ENCODE measurements around the gene ZNF385D.

Gene ZNF385D

DNA sequence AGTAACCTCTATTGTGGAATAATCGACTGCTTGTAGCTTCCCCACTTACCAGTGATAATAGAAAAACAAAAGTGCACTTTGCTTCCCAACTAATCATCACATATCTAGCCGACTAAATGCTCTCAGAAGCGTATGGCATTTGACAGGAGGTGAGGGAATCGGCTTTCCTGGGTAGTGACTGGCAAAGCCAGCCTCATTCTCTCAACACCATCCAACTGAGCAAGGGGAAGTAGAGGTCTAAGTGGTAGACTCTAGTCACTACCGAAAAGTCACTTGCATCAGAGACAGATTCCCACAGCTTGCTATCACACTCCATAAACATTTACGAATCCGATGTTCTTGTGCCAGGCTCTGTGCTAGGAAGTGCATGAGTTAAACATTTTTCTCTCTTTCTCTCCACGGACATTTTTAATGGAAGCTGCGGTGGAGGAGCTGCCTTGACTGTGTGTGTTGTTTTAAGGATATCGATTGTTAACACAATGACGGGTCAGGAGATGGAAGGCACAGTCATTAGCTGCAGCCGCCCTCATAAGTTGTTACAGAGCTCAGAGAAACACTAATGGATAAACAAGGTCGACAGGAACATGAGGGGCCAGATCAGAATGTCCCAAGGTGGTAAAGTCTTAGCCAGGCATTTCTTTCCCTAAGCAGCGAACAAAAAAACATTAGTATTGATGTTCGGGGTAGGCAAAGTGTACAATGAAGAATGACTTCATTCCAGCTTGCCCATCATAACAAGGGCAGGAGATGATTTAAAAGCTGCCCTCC is 11.9 kb downstream of the ZNF385D start:
- Histone ChIP-seq H3K4me3 (no peak overlapping the region), H3K9me3 (no peaks in the 10 kb centered on the region), H3K4me1 (no peaks in the 10 kb centered on the region), H3K36me3 (replicated peaks) (no peaks in the 10 kb centered on the region), H3K27me3 (ENCODE audit: low read depth) (no peaks in the 10 kb centered on the region)
- in situ Hi-C loops (cut with MboI; ENCODE audit: low sequenced_read_pairs), result no loop called here
- DNase-seq (ENCODE audit: low spot score in 2 of 2), result no peak

GRCh38 chr3:21738283-21738682 is 12.7 kb downstream of the ZNF385D start:
- no peaks in the 10 kb centered on the region for H3K27me3 ChIP-seq (ENCODE audit: low read depth)
- no peak for DNase-seq (ENCODE audit: low spot score in 2 of 2)
- no peaks in the 10 kb centered on the region for H3K9me3 ChIP-seq
- in situ Hi-C loops (cut with MboI; ENCODE audit: low sequenced_read_pairs), result no loop called here
- no peaks in the 10 kb centered on the region for H3K36me3 ChIP-seq (replicated peaks)
- H3K4me3 ChIP-seq, result no peak overlapping the region
- H3K4me1 ChIP-seq, result no peaks in the 10 kb centered on the region

DNA sequence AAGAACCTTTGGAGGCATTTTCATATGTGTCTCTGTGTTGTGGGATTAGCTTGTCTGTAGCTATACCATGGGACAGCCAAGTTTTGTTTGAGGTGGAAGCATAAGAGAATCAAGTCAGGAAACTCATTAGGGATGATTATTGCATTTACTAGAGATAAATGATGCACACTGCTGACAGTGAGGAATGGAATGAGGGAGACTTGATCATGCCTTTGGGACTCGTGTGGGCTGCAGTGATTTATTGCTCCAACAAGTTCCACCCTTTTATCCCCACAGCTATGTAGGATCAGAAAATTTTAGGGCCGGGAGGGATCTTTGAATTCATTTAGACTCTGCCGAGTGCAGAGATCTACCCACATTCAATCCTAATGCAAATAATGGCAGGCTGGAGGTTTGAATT is 16.3 kb downstream of the ZNF385D start:
- Histone ChIP-seq H3K4me3 (no peak overlapping the region), H3K27me3 (ENCODE audit: low read depth) (no peaks in the 10 kb centered on the region), H3K4me1 (no peaks in the 10 kb centered on the region), H3K36me3 (replicated peaks) (no peaks in the 10 kb centered on the region), H3K9me3 (no peaks in the 10 kb centered on the region)
- in situ Hi-C loops (cut with MboI; ENCODE audit: low sequenced_read_pairs), result no loop called here
- no peak for DNase-seq (ENCODE audit: low spot score in 2 of 2)

DNA sequence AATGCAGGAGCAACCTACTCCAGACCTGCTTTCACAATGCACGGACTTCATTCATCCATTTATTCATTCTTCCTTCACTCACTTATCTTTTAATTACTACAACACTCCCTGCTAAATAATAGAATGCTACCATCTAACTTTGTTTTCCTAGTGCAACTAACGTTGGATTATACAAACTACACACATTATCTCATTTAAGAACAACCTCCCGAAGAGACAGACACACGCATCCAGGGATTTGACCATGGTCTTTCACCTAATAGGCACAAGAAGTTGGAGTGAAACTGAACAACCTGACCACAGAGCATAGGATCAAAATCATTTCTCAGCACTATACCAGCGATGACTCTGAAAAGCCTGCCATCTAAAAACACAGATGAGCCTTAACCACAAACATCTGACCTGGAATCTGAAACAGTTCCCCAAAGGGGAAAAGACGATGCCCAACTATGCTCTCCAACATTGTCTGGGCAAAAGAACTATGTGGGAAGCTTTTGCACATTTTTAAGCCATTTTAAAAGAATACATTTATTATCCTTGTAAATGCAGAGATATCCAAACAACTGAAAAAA is 21.0 kb downstream of the ZNF385D start:
- H3K4me1 ChIP-seq, result no peaks in the 10 kb centered on the region
- DNase-seq (ENCODE audit: low spot score in 2 of 2), result no peak
- H3K27me3 ChIP-seq (ENCODE audit: low read depth), result no peaks in the 10 kb centered on the region
- in situ Hi-C loops (cut with MboI; ENCODE audit: low sequenced_read_pairs), result no loop called here
- no peak overlapping the region for H3K4me3 ChIP-seq
- H3K9me3 ChIP-seq, result no peaks in the 10 kb centered on the region
- no peaks in the 10 kb centered on the region for H3K36me3 ChIP-seq (replicated peaks)

- in situ Hi-C loops (cut with MboI; ENCODE audit: low sequenced_read_pairs), result no loop called here
- Histone ChIP-seq H3K4me1 (no peaks in the 10 kb centered on the region), H3K9me3 (no peaks in the 10 kb centered on the region), H3K27me3 (ENCODE audit: low read depth) (no peaks in the 10 kb centered on the region), H3K36me3 (replicated peaks) (no peaks in the 10 kb centered on the region), H3K4me3 (no peak overlapping the region)
- DNase-seq (ENCODE audit: low spot score in 2 of 2), result no peak
These were observed 21.7 kb downstream of the ZNF385D start for GRCh38 chr3:21729331-21729730.

DNA sequence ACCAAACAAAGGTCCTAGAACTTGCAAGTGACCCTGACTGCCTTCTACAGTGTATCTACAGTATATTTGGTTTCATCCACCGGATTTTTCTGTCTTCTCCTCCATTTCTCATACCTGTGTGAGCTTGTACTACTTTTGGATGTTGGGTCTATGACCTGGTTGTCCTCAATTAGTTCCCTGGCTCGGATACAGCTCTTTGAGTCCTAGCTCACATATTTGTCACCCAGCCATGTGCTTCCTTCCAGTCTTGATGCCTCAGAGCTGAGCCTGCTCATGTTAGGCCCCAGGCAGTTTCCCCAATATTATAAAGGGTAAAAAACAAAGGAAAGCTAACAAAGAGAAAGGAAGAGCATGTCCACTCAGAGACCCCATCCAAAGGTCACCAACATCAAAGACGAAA is 28.2 kb downstream of the ZNF385D start:
- H3K4me3 ChIP-seq, result no peak overlapping the region
- H3K36me3 ChIP-seq (replicated peaks), result no peaks in the 10 kb centered on the region
- H3K27me3 ChIP-seq (ENCODE audit: low read depth), result no peaks in the 10 kb centered on the region
- in situ Hi-C loops (cut with MboI; ENCODE audit: low sequenced_read_pairs), result no loop called here
- DNase-seq (ENCODE audit: low spot score in 2 of 2), result no peak
- H3K4me1 ChIP-seq, result no peaks in the 10 kb centered on the region
- H3K9me3 ChIP-seq, result no peaks in the 10 kb centered on the region

DNA sequence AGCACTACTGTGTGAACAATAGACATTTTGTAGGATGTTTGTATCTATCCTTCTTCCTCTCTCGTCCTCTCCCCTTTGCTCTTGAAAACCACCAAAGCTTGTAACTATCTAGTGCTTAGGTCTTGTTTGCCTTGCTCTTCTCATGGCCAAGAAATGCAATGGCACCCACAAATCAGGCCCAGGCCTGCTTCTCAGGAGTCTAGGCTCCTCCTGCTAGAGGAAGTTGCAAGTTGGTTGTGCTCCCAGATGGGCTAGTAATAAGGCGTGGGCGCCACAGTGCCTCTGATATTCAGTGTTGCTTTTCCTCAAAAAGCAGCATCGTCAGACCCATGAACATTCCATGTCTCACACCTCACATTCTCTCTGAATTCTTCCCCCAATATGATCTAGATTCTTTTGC is 28.7 kb downstream of the ZNF385D start:
- no peaks in the 10 kb centered on the region for H3K9me3 ChIP-seq
- H3K27me3 ChIP-seq (ENCODE audit: low read depth), result no peaks in the 10 kb centered on the region
- H3K4me1 ChIP-seq, result no peaks in the 10 kb centered on the region
- in situ Hi-C loops (cut with MboI; ENCODE audit: low sequenced_read_pairs), result no loop called here
- H3K4me3 ChIP-seq, result no peak overlapping the region
- no peak for DNase-seq (ENCODE audit: low spot score in 2 of 2)
- no peaks in the 10 kb centered on the region for H3K36me3 ChIP-seq (replicated peaks)

- no peak for DNase-seq (ENCODE audit: low spot score in 2 of 2)
- H3K9me3 ChIP-seq, result no peaks in the 10 kb centered on the region; the same call in 1 of the 2 replicates
These were observed 31.9 kb downstream of the ZNF385D start for GRCh38 chr3:21718943-21719591.

GRCh38 chr3:21718161-21718765 is 32.7 kb downstream of the ZNF385D start:
- H3K27me3 ChIP-seq (ENCODE audit: low read depth), result no peaks in the 10 kb centered on the region
- no peak for DNase-seq (ENCODE audit: low spot score in 2 of 2)
- H3K9me3 ChIP-seq, result no peaks in the 10 kb centered on the region; the same call in 1 of the 2 replicates
- no peak overlapping the region for H3K4me3 ChIP-seq
- in situ Hi-C loops (cut with MboI; ENCODE audit: low sequenced_read_pairs), result no loop called here
- H3K4me1 ChIP-seq, result no peaks in the 10 kb centered on the region
- no peaks in the 10 kb centered on the region for H3K36me3 ChIP-seq (replicated peaks)

More at GRCh38 chr3:21718943-21719591, 31.9 kb downstream of the ZNF385D start:
- Histone ChIP-seq H3K4me1 (no peaks in the 10 kb centered on the region), H3K4me3 (no peak overlapping the region), H3K36me3 (replicated peaks) (no peaks in the 10 kb centered on the region), H3K27me3 (ENCODE audit: low read depth) (no peaks in the 10 kb centered on the region)
- in situ Hi-C loops (cut with MboI; ENCODE audit: low sequenced_read_pairs), result no loop called here

DNA sequence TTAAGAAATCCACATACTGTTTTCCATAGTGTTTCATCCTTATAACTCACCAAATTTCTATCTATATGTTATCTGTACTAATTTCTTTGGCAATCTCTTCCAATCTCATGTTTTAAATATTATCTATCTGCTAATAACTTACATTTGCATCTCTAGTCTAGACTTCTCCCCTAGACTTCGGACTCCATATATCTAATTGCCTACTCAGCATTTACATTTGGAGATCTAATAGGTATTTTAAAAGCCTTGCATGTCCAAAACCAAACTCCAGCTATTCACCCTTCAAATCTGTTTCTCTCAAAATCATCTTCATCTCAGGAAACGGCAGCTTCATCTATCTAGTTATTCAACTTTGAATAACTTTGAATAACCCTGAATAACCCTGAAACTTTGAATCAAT is 35.3 kb downstream of the ZNF385D start:
- in situ Hi-C loops (cut with MboI; ENCODE audit: low sequenced_read_pairs), result no loop called here
- no peak for DNase-seq (ENCODE audit: low spot score in 2 of 2)

GRCh38 chr3:21705769-21706168 is 45.2 kb downstream of the ZNF385D start:
- no peaks in the 10 kb centered on the region for H3K36me3 ChIP-seq (replicated peaks)
- DNase-seq (ENCODE audit: low spot score in 2 of 2), result no peak
- H3K9me3 ChIP-seq, result no peaks in the 10 kb centered on the region
- in situ Hi-C loops (cut with MboI; ENCODE audit: low sequenced_read_pairs), result no loop called here
- H3K4me1 ChIP-seq, result no peaks in the 10 kb centered on the region
- no peaks in the 10 kb centered on the region for H3K27me3 ChIP-seq (ENCODE audit: low read depth)
- no peak overlapping the region for H3K4me3 ChIP-seq

More for the DNA sequence above, 35.3 kb downstream of the ZNF385D start:
- Histone ChIP-seq H3K4me3 (no peak overlapping the region), H3K27me3 (ENCODE audit: low read depth) (no peaks in the 10 kb centered on the region), H3K9me3 (no peaks in the 10 kb centered on the region; the same call in 1 of the 2 replicates), H3K4me1 (no peaks in the 10 kb centered on the region), H3K36me3 (replicated peaks) (no peaks in the 10 kb centered on the region)

- Histone ChIP-seq H3K4me1 (no peaks in the 10 kb centered on the region), H3K27me3 (ENCODE audit: low read depth) (no peaks in the 10 kb centered on the region), H3K4me3 (no peak overlapping the region), H3K9me3 (no peaks in the 10 kb centered on the region), H3K36me3 (replicated peaks) (no peaks in the 10 kb centered on the region)
- DNase-seq (ENCODE audit: low spot score in 2 of 2), result no peak
- in situ Hi-C loops (cut with MboI; ENCODE audit: low sequenced_read_pairs), result no loop called here
These were observed 46.2 kb downstream of the ZNF385D start for GRCh38 chr3:21704796-21705195.

GRCh38 chr3:21703291-21703690 is 47.7 kb downstream of the ZNF385D start:
- Histone ChIP-seq H3K4me1 (no peaks in the 10 kb centered on the region), H3K9me3 (no peaks in the 10 kb centered on the region), H3K36me3 (replicated peaks) (no peaks in the 10 kb centered on the region), H3K27me3 (ENCODE audit: low read depth) (no peaks in the 10 kb centered on the region), H3K4me3 (no peak overlapping the region)
- DNase-seq (ENCODE audit: low spot score in 2 of 2), result no peak
- in situ Hi-C loops (cut with MboI; ENCODE audit: low sequenced_read_pairs), result no loop called here

GRCh38 chr3:21697707-21698106 is 53.3 kb downstream of the ZNF385D start:
- no peak overlapping the region for H3K4me3 ChIP-seq
- H3K36me3 ChIP-seq (replicated peaks), result no peaks in the 10 kb centered on the region
- H3K4me1 ChIP-seq, result no peaks in the 10 kb centered on the region
- in situ Hi-C loops (cut with MboI; ENCODE audit: low sequenced_read_pairs), result no loop called here
- no peaks in the 10 kb centered on the region for H3K27me3 ChIP-seq (ENCODE audit: low read depth)
- DNase-seq (ENCODE audit: low spot score in 2 of 2), result no peak
- H3K9me3 ChIP-seq, result no peaks in the 10 kb centered on the region

All from HAP-1 (cell line).